Left ventricle myocardium superior (tissue), 1 donor: ENCODE results near the gene ELP6. TPM values are rescaled to one million over a fixed set of nuclear protein-coding genes. Genes with fewer than 3 reads are reported as not detected.

ENCODE experiments used
- ATAC-seq: fragments of 200-7000 bp; cut with Tn5 transposase; one replicate; pipeline ENCODE4 v1.9.1; 2020; ENCODE audit warnings: mild to moderate bottlenecking, moderate library complexity
- DNase-seq: peaks from one replicate; pipeline ENCODE4 v3.0.0-alpha.2; 2020
- intact Hi-C: fragments of 100-400 bp; cut with micrococcal nuclease; formaldehyde crosslinking; loops from one replicate; pipeline ENCODE4 v1.11.0; 2022
- long read RNA-seq: library from polyadenylated mRNA; unstranded; transcript quantifications from one replicate; pipeline ENCODE4 v2.0.0, GENCODE V29; 2021
- total RNA-seq: library from RNA; stranded (reverse); fragmentation: NEBNext Ultra II Directional; extraction: Animal tissue kit (Norgen Biotek cat#: 25700); gene quantifications from one replicate; pipeline ENCODE4 v1.2.1, GENCODE V29; 2021
- donor health status: DM: no; HTN: yes; CAD: no; lungs with severe emphysema.

Gene ELP6
- total RNA-seq: 18.5 TPM
- long read RNA-seq, transcript ELP6-201 (7 exons, 1,401 nt): major isoform, 13 of 29 reads
- long read RNA-seq, partial matches to known transcripts: 1 of 29 reads
- long read RNA-seq, other reads (novel, unspliced or antisense): 11 of 29 reads

- DNase-seq (peak; percentile 98), ATAC-seq (peak; percentile 99)
- intact Hi-C loops: no loop called here
Measured at GRCh38 chr3:47513125-47513929, at the start of gene ELP6. ELP6 (minus strand) TSS chr3:47513712; CDS start chr3:47513590, 122 bp downstream.

- DNase-seq (no peak), ATAC-seq (no peak)
- intact Hi-C loops: no loop called here
Measured at GRCh38 chr3:47556351-47556750, 42.8 kb upstream of the ELP6 start.

- DNase-seq (no peak), ATAC-seq (no peak)
- intact Hi-C loops: no loop called here
Measured at GRCh38 chr3:47554335-47554734, 40.8 kb upstream of the ELP6 start.

DNA sequence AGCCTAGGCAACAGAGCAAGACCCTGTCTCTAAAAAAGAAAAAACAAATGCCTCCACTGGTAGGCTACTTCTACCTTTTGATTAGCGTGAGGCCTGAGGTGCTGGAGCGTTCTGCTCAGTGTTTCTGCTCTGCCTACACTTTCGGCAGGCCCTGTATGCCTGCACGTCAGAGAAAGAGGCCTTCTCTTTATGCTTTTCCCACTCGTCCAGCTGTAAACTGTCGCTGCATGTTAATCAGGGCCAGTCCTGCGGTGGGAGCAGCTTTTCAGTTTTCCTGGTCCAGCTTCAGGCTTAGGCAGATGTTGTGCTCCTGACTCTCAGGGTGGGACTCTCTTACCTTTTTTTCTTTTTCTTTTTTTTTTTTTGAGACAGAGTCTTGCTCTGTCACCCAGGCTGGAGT lies 39.9 kb upstream of the ELP6 start:
- DNase-seq (no peak), ATAC-seq (no peak)
- intact Hi-C loops: no loop called here

- no peak for DNase-seq
- ATAC-seq: no peak
- intact Hi-C loops: no loop called here
Measured at GRCh38 chr3:47542471-47543173, 29.1 kb upstream of the ELP6 start.

DNA sequence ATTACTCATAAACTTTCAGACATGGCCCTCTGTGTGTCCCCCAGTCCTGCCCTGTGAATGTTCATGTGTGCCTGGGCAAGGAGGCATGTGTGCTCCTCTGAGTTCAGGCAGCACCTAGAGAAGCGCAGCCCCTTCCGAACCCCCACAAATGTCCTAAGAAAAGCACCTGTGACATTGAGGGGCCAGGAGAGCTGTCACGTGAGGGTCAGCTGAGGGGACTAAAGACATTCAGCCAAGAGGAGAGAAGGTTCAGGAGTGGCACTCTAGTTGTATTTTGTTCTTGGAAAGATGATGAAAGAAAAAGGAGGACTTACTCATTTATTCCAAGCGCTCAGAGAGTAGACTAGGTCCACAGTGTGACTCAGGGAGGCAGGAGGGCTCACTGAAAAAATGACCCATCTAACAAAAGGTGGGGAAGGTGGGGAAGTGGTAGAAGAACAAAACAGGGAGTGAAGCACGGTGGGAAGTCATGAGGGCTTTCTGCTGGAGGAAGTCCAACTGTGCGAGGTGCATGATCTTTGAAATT lies 28.1 kb upstream of the ELP6 start:
- no peak for ATAC-seq
- DNase-seq: no peak
- intact Hi-C loops: no loop called here

- ATAC-seq (no peak), DNase-seq (no peak)
- intact Hi-C loops: no loop called here
Measured at GRCh38 chr3:47540281-47540680, 26.8 kb upstream of the ELP6 start.

DNA sequence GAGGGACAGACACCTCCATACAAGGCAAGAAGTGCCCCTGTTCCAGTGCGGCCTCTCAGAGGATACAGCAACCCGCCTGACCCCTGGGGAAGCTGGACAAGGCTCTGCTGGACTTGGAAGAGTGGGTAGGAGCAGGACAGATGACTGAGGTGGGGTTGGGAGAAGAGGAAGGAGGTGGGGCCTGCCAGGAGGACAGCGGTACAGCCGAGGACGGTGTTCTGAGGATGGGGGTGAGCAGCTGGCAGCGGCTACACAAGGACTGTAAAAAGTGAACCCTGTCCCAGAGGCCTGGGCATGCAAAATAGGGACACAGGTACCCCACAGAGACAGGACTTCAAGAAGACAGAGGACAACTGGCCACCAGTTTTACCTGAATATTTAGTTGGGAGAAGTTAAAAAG lies 23.5 kb upstream of the ELP6 start:
- ATAC-seq (no peak), DNase-seq (no peak)
- intact Hi-C loops: no loop called here

DNA sequence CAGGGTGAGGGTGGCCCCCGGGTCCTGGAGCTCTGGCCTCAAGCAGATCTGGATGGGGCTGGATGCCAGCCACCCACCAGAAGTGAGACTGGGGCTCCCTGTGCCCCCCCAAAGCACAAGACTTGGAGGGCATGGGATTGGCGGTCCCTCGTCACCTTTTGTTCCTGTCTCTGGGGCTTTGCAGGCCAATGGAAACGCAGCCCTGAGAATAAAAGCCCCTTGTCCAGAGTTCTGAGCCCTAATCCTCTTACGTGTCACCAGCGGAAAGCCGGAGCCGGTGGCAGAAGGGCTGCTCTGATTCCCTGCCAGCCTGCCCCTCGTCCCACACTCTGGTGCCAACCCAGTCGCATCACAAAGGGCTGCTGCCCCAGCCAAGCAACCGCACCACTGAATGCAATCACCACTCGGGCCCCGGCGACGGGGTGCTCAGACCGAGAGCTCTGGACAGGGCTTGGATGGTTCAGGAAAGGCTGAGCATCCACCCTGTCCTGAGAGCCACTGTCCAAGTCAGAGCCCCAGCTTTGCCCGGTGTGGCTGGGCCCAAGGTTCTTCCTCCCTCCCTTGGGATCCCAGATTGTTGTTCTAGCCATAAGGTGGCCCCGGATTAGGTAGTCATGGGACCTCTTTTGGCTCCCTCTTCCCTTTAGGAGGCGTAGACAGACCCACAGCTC lies 22.8 kb upstream of the ELP6 start:
- intact Hi-C loops: no loop called here
- no peak for ATAC-seq
- DNase-seq: no peak

DNA sequence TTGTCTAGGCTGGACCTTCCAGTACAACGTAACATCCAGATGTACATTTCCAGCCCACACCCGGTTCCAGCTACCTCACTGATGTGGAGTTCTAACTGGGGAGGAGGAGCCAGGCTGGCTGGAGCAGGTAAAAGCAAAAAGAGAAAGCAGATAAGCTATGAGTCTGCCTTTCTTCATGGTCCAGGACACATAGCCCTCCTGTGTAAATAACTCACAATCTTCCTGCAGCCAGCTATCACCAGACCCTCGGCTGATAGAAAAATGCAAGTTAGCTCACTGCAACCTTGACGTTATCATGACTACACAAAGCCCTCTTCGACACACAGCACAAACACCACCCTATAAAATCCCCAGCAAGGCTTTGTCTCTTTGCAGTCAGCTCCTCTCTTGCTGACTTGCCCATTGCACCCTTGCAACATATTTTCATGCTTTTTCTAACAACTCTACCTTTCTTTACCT lies 20.5 kb upstream of the ELP6 start:
- DNase-seq (no peak), ATAC-seq (no peak)
- intact Hi-C loops: no loop called here

DNA sequence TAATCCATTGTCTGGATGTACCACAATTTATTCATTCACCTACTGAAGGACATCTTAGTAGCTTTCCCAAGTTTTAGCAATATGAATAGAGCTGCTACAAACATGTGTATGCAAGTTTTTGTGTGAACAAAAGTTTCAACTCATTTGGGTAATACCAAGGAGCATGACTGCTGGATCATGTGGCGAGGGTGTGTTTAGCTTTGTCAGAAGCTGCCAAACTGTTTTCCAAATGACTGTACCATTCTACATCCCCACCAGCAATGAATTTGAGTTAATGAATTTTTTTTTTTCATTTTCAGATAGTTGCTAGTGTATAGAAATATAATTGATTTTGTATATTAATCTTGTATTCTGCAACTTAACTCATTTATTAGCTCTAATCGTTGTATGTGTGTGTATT lies 20.0 kb upstream of the ELP6 start:
- DNase-seq: no peak
- ATAC-seq: no peak
- intact Hi-C loops: no loop called here

DNA sequence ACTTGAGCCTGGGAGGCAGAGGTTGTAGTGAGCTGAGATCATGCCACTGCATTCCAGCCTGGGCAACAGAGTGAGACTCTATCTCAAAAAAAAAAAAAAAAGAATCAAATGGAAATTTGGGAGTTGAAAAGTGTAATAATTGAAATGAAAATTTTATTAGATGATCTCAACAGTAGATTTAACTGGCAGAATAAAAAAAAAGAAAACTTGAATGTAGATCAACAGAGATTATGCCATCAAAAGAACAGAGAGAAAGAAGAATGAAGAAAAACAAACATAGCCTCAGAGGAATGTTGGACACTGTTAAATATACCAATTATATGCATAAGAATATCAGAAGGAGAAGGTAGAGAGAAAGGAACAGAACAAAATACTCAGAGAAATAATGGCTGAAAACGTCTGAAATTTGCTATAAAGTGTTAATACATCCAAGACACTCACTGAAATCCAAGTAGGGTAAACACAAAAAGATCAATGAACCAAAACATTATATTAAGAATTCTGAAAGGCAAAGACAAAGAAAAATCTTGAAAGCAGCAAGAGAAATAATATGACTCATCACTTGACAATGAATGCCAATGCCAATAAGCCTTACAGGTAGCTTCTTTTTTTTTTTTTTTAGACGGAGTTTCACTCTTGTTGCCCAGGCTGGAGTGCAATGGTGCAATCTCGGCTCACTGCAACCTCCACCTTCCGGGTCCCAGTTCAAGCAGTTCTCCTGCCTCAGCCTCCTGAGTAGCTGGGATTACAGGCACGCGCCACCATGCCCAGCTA lies 14.6 kb upstream of the ELP6 start:
- DNase-seq (no peak), ATAC-seq (no peak)
- intact Hi-C loops: no loop called here

DNA sequence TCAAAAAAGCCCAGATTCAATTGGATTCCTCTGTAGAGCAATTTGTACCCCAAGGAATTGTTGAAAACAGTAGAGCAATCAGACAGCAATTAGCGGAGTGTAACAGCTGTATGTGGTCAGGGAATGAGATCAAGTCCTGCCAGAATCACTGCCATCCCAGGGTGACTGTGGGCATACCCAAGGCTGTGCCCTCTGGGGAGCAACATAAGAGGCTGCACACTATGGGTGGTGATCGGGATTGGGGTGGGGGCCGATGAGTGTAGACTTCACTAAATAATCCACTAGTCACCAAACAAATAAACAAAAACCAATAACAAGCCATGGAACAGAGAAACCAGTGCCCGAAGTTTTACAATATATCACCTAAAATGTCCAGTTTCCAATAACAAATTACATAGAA lies 12.1 kb upstream of the ELP6 start:
- intact Hi-C loops: no loop called here
- ATAC-seq (no peak), DNase-seq (no peak)

- ATAC-seq (no peak), DNase-seq (no peak)
- intact Hi-C loops: no loop called here
Measured at GRCh38 chr3:47523310-47524073, 10.0 kb upstream of the ELP6 start.

GRCh38 chr3:47522082-47522987 lies 8.8 kb upstream of the ELP6 start:
- DNase-seq: peak; percentile 83
- ATAC-seq: peak; percentile 97
- intact Hi-C loops: loop anchor here (1.0 kb wide), 1 partner anchor 267 kb away; no protein-coding TSS in a partner anchor

DNA sequence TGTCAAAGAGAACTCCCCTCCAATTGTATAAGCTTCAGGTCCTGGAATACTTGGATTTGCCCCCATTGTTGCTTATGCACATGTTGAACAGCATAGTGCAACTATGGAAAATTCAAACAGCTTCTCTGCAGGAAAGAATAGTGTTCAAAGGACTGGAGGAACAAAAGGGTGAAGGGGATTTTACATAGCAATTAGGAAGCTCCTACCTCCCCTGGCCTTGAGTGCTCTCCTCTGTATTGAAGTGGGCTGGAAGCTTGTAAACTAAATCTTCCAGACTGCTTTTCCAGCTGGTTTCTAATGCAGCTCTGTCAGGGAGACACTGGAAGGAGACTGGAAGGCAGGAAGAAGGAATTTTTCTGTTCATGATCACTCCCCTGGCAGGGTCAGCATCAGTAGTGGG lies 7.2 kb upstream of the ELP6 start:
- intact Hi-C loops: no loop called here
- ATAC-seq: no peak
- no peak for DNase-seq

DNA sequence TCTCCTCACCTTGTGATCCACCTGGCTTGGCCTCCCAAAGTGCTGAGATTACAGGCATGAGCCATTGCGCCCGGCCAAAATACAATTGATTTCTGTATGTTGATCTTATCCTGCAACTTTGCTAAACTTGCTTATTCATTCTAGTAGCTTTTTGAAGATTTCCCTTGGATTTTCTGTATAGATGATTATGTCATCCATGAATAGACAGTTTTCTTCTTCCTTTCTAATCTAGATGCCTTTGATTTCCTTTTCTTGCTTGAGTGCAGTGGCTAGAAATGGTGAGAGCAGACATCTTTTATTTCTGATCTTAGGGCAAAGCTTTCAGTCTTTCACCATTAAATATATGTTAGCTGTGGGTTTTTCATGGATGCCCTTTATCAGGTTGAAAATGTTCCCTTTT lies 4.4 kb upstream of the ELP6 start:
- no peak for ATAC-seq
- DNase-seq: no peak
- intact Hi-C loops: no loop called here
